ENCODE data around the gene RRP36. TPM values are rescaled to one million over a fixed set of nuclear protein-coding genes. Genes with fewer than 3 reads are reported as not detected.
A peak's percentile ranks its signal among the peaks of the same experiment; 100 is the strongest.

RRP36 gene
- total and polyA plus RNA-seq, 2 experiments from 2014 or later, result 67.3 to 77.1 TPM

DNA sequence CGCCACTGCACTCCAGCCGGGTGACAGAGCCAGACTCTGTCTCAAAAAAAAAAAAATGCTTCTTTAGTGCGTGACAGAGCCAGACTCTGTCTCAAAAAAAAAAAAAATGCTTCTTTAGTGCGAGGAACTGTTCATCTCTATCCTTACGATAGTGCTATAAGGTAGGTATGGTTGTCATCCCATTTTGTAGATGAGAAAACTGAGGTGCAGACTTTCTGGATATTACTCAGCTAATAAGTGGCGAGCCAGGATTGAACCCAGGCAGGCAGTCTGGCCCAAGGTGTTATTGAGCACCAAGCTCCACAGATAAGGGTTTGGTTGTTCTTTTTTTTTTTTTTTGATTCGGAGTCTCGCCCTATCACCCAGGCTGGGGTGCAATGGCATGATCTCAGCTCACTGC lies 19.6 kb upstream of the RRP36 start:
- H3K4me1 ChIP-seq (ENCODE audit: low read depth), result no peaks in the 10 kb centered on the region
- H3K27ac ChIP-seq, result no peak overlapping the region
- H3K36me3 ChIP-seq, result peaks cover under 1% of the 10 kb centered on the region
- no peak for DNase-seq (ENCODE audit: low read depth in 1 of 2, low spot score in 1 of 2)
- H3K4me3 ChIP-seq, result no peak overlapping the region
- H3K9me3 ChIP-seq (ENCODE audit: low read depth), result no peaks in the 10 kb centered on the region
- TF ChIP-seq, protein P1, sequence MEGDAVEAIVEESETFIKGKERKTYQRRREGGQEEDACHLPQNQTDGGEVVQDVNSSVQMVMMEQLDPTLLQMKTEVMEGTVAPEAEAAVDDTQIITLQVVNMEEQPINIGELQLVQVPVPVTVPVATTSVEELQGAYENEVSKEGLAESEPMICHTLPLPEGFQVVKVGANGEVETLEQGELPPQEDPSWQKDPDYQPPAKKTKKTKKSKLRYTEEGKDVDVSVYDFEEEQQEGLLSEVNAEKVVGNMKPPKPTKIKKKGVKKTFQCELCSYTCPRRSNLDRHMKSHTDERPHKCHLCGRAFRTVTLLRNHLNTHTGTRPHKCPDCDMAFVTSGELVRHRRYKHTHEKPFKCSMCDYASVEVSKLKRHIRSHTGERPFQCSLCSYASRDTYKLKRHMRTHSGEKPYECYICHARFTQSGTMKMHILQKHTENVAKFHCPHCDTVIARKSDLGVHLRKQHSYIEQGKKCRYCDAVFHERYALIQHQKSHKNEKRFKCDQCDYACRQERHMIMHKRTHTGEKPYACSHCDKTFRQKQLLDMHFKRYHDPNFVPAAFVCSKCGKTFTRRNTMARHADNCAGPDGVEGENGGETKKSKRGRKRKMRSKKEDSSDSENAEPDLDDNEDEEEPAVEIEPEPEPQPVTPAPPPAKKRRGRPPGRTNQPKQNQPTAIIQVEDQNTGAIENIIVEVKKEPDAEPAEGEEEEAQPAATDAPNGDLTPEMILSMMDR (IDR thresholded peaks at IDR 0.05; ENCODE audit: low read depth, low read length), result no peak
- no peaks in the 10 kb centered on the region for H3K27me3 ChIP-seq

- peaks cover 15% of the 10 kb centered on the region for H3K36me3 ChIP-seq
Observed at GRCh38 chr6:43005844-43006243, 15.6 kb upstream of the RRP36 start.

DNA sequence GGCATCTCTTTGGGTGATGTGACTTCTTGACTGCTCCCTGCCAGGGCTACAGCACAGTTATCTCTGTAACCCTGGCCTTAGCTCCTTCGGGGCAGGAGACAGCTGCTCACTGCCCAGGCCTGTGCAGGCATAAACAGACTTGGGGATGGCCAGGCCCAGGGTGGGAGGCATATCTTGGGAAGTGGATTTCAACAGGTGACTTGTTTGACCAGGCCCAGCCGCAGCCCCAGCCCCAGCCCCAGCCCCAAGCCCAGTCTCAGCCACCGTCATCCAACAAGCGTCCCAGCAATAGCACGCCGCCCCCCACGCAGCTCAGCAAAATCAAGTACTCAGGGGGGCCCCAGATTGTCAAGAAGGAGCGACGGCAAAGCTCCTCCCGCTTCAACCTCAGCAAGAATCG lies 15.2 kb upstream of the RRP36 start:
- TF ChIP-seq, protein P1 (IDR thresholded peaks at IDR 0.05; ENCODE audit: low read depth, low read length), result no peak
- Histone ChIP-seq H3K4me1 (ENCODE audit: low read depth) (no peaks in the 10 kb centered on the region), H3K27ac (no peak overlapping the region), H3K9me3 (ENCODE audit: low read depth) (no peaks in the 10 kb centered on the region), H3K36me3 (peaks cover 19% of the 10 kb centered on the region), H3K4me3 (no peak overlapping the region), H3K27me3 (no peaks in the 10 kb centered on the region)
- no peak for DNase-seq (ENCODE audit: low read depth in 1 of 2, low spot score in 1 of 2)

More at GRCh38 chr6:43005844-43006243, 15.6 kb upstream of the RRP36 start:
- Histone ChIP-seq H3K27me3 (no peaks in the 10 kb centered on the region), H3K4me1 (ENCODE audit: low read depth) (no peaks in the 10 kb centered on the region), H3K27ac (no peak overlapping the region), H3K4me3 (no peak overlapping the region), H3K9me3 (ENCODE audit: low read depth) (no peaks in the 10 kb centered on the region)
- TF ChIP-seq, protein P1 (IDR thresholded peaks at IDR 0.05; ENCODE audit: low read depth, low read length), result no peak
- DNase-seq (ENCODE audit: low read depth in 1 of 2, low spot score in 1 of 2), result no peak

- DNase-seq (ENCODE audit: low read depth in 1 of 2, low spot score in 1 of 2), result no peak
- Histone ChIP-seq H3K36me3 (peaks cover 24% of the 10 kb centered on the region), H3K9me3 (ENCODE audit: low read depth) (no peaks in the 10 kb centered on the region), H3K27ac (no peak overlapping the region), H3K4me1 (ENCODE audit: low read depth) (no peaks in the 10 kb centered on the region), H3K4me3 (no peak overlapping the region), H3K27me3 (no peaks in the 10 kb centered on the region)
- TF ChIP-seq, protein P1 (IDR thresholded peaks at IDR 0.05; ENCODE audit: low read depth, low read length), result no peak
Observed at GRCh38 chr6:43007126-43007525, 14.3 kb upstream of the RRP36 start.

GRCh38 chr6:43009124-43009523 lies 12.3 kb upstream of the RRP36 start:
- H3K4me1 ChIP-seq (ENCODE audit: low read depth), result peaks cover 5% of the 10 kb centered on the region
- TF ChIP-seq, protein P1 (IDR thresholded peaks at IDR 0.05; ENCODE audit: low read depth, low read length), result peak; percentile 52
- no peaks in the 10 kb centered on the region for H3K9me3 ChIP-seq (ENCODE audit: low read depth)
- DNase-seq (ENCODE audit: low read depth in 1 of 2, low spot score in 1 of 2), result peak; percentile 51 to 59
- no peaks in the 10 kb centered on the region for H3K27me3 ChIP-seq
- H3K4me3 ChIP-seq, result no peak overlapping the region
- H3K27ac ChIP-seq, result no peak overlapping the region
- peaks cover 24% of the 10 kb centered on the region for H3K36me3 ChIP-seq

DNA sequence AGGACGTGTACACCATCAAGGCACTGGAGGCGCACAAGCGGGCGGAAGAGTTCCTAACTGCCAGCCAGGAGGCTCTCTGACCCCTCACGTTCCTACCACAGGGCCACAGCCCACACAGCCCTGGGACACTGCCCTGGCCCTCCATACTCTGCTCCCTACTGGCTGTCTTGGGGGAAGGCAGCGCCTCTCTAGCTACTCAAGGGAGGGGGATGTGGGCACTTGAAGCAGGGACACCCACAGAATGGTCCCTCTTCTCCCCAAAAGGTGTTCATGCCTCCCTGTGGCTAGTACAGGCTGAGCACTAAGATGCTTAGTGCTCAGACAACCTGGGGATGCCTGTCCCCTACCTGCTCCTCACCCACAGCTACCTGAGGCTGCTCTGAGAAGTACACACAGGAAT lies 10.2 kb upstream of the RRP36 start:
- Histone ChIP-seq H3K4me3 (no peak overlapping the region), H3K9me3 (ENCODE audit: low read depth) (no peaks in the 10 kb centered on the region), H3K27ac (no peak overlapping the region), H3K36me3 (peaks cover 24% of the 10 kb centered on the region), H3K4me1 (ENCODE audit: low read depth) (peaks cover 16% of the 10 kb centered on the region), H3K27me3 (no peaks in the 10 kb centered on the region)
- TF ChIP-seq, protein P1 (IDR thresholded peaks at IDR 0.05; ENCODE audit: low read depth, low read length), result no peak
- no peak for DNase-seq (ENCODE audit: low read depth in 1 of 2, low spot score in 1 of 2)
